IgD-negative memory B cell (primary cell): ENCODE results near the gene HOXC12. TPM values are rescaled to one million over a fixed set of nuclear protein-coding genes. Genes with fewer than 3 reads are reported as not detected.

ENCODE experiments used
- H3K27ac Mint-ChIP-seq, 3 donors: one replicate each; pipeline ENCODE4 v1.8.0; 2020 to 2022; ENCODE audit warnings: mild to moderate bottlenecking in 3 of 3, mixed read lengths in 3 of 3, moderate library complexity in 1 of 3
- H3K27me3 Mint-ChIP-seq: one replicate; pipeline ENCODE4 v1.8.0; 2021; ENCODE audit warnings: mixed read lengths
- H3K36me3 Mint-ChIP-seq: one replicate; pipeline ENCODE4 v1.8.0; 2020; ENCODE audit warnings: mild to moderate bottlenecking, mixed read lengths
- H3K4me1 Mint-ChIP-seq, 3 donors: one replicate each; pipeline ENCODE4 v1.8.0; 2020 to 2022; ENCODE audit warnings: mixed read lengths in 3 of 3, mild to moderate bottlenecking in 1 of 3
- H3K4me3 Mint-ChIP-seq, 4 donors: one replicate each; pipeline ENCODE4 v1.8.0; 2020 to 2022; ENCODE audit warnings: mild to moderate bottlenecking in 4 of 4, mixed read lengths in 4 of 4, moderate library complexity in 3 of 4
- H3K9me3 Mint-ChIP-seq, 3 donors: one replicate each; pipeline ENCODE4 v1.8.0; 2020 to 2021; ENCODE audit warnings: mixed read lengths in 3 of 3, mild to moderate bottlenecking in 1 of 3
- polyA plus RNA-seq: library from polyadenylated mRNA; unstranded; fragments of 300-500 nt; fragmentation: Illumina TruSeq; gene quantifications from one replicate; pipeline ENCODE4 v1.2.3, GENCODE V29; 2021

Gene HOXC12
- polyA plus RNA-seq, 1 donor from 2014 or later, result not detected

DNA sequence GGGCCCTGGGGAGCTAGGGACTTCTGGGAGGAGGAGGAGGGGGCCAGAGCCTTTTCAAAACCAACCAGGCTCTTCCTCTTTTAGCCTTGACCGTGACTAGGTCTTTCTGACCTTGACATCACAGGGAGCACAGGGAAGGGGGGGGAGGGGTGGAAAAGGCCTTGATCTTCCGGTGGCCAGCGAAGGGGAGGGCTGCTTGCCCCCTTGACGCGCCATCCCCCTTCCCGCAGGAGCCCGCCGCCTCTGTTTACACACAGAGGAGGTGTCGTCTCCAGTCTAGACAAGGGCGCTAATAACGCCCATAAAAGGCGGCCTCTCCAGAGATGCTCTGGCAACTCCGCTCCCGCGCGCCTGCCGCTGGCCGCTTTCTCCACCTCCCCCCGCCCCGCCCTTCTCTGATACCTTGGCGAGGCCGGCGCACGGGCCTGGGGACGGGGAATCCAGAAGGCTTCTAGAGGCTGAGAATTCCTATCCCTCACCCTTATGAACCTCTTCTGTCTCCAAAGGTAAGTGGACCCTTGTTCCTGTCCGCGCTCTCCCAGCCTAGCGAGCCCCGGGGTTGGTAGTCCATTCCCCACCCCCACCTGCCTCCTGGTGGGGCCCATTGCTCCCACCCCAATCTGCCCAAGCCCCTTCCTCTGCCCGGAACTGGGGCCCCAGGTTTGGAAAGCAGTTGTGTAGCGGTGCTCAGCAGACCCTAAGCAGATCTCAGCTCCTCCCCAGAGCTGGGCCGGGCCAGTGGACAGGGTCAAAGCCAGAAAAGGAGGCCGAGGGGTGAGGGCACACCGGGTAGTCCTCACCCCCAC is 4.9 kb upstream of the HOXC12 start:
- peaks cover 2% of the 10 kb centered on the region for H3K36me3 Mint-ChIP-seq
- H3K9me3 Mint-ChIP-seq, result no peaks in the 10 kb centered on the region
- H3K4me1 Mint-ChIP-seq, result peaks cover 0 to 12% (median 4%) of the 10 kb centered on the region in 3 donors
- H3K27ac Mint-ChIP-seq, result peak overlapping the region; percentile 47 to 95 (median 67)
- H3K4me3 Mint-ChIP-seq, result peak overlapping the region in 2 of 4 donors; percentile 47 to 75
- peaks cover 85% of the 10 kb centered on the region for H3K27me3 Mint-ChIP-seq

DNA sequence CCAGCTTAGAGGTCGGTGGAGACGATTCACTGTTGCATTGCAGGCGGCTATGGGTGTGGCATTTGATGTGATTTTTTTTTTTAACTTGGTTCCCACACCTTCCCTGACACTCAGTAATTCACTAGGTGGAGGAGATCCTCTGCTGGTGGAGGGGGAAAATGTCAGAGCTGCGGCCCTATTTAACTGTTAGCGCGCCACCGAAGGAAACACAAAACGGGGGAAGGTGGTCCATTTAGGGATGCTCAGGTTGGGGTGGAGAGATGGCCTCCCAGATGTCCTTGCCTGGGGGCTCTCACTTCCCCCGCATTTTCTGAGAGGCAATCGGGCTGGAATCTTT is 4.3 kb upstream of the HOXC12 start:
- Mint-ChIP-seq H3K27ac (peak overlapping the region; percentile 40 to 95 (median 67)), H3K36me3 (peaks cover 2% of the 10 kb centered on the region), H3K4me1 (peaks cover 0 to 12% (median 4%) of the 10 kb centered on the region in 3 donors), H3K27me3 (peaks cover 81% of the 10 kb centered on the region), H3K4me3 (peak overlapping the region in 1 of 4 donors; percentile 75), H3K9me3 (no peaks in the 10 kb centered on the region)

DNA sequence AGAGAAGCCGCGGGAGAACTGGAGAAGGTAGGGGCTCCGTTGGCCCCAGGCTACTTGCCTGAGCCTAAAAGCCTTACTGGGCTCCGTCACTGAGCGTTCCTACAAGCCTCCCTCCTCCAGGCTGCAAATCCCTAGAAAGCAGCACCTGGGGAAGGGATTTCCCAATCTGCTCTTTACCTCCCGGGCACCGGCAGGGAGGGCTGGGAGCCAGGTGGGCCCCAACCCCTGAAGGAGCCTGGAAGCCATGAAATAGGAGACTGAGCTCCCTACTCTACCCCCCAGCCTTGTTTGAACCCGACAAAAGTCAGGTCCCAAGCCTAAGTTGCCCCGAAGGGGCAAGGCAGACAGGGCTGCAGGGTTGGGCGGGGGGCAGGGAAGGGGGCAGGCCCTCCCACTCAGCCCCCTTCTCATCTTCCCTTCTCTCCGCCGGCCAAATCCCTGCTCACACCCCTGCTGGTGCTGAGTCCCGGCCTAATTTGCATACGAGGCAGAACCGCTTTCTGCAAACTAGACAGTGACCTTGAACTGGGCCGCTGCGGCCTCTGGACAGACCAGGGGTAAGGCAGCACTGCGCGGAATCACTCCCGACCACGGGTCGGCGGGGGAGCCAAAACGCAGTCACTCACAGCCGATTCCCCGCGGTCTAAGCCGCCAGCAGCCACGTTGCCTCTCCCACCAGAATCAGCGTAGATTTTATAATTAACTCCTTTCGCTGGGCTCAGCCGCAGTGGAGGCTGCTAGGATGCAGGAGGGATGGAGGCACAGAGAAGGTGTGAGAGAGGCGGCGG is 3.7 kb upstream of the HOXC12 start:
- Mint-ChIP-seq H3K27ac (peak overlapping the region; percentile 69 to 95 (median 87)), H3K9me3 (no peaks in the 10 kb centered on the region), H3K4me1 (peaks cover 3 to 12% (median 4%) of the 10 kb centered on the region in 3 donors), H3K4me3 (peak overlapping the region in 2 of 4 donors; percentile 58 to 75), H3K27me3 (peaks cover 78% of the 10 kb centered on the region), H3K36me3 (peaks cover 2% of the 10 kb centered on the region)

DNA sequence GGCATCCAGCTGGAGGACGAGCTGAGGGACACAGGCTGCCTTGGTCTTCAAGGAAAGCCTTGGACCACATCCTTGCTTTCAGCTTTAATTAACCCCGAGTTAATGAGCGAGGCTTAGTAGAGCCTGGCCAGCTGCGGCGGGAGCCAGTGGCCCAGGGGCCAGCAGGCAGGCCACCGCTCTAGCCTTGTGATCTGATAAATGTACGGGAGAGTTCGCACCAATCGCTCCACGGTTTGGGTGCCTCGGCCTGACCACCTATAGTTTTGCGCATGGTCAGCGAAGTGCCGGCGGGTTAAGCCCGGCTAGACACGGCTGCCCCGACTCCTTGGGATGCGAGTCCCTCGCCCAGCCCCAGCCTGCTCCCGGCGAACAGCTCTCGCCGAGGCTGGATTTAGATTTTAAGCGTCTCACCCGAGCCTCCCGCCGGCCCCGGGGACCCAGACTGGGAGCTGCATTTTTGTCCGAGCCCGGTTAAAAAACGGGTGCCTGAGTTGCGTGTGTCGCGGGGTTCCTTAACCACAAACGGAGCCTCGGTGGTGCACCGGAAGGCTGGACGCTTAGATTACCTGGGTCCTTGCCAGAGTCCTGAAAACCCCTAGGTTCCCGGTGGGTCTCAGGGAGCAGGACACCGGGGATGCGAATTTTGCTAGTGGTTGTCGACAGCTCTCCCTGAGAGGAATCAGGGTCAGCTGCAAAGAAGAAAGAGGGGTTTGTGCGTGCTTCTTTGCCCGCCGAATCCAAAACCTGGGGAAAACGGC is 2.9 kb upstream of the HOXC12 start:
- peaks cover 78% of the 10 kb centered on the region for H3K27me3 Mint-ChIP-seq
- H3K4me1 Mint-ChIP-seq, result peaks cover 7 to 12% (median 7%) of the 10 kb centered on the region in 3 donors
- H3K4me3 Mint-ChIP-seq, result peak overlapping the region in 3 of 4 donors; percentile 3 to 58 (median 35)
- peaks cover 2% of the 10 kb centered on the region for H3K36me3 Mint-ChIP-seq
- peaks cover 0 to 3% (median 0%) of the 10 kb centered on the region in 3 donors for H3K9me3 Mint-ChIP-seq
- peak overlapping the region; percentile 87 to 95 (median 92) for H3K27ac Mint-ChIP-seq

DNA sequence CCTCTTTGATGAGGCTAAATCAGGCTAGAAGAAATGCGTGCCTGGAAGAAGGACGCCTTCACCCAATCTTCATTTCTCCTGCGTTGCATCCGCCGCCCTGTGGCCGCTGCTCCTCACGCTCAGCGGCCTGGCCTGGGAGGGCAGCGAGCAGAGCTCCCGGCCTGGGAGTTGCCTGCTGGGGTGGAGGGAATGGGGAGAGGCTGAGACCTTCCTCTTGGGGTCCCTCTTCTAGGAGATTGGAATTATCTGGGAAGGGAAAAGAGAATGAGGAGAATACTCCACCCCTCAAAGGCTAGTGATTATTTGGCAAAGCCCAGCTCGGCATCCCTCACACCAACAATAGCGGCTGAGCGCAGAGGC is 2.4 kb upstream of the HOXC12 start:
- peaks cover 83% of the 10 kb centered on the region for H3K27me3 Mint-ChIP-seq
- H3K9me3 Mint-ChIP-seq, result peaks cover 0 to 7% (median 0%) of the 10 kb centered on the region in 3 donors
- H3K27ac Mint-ChIP-seq, result peak overlapping the region; percentile 87 to 95 (median 92)
- H3K36me3 Mint-ChIP-seq, result peaks cover 2% of the 10 kb centered on the region
- peaks cover 12% of the 10 kb centered on the region in 3 donors for H3K4me1 Mint-ChIP-seq
- peak overlapping the region in 2 of 4 donors; percentile 3 to 35 for H3K4me3 Mint-ChIP-seq

DNA sequence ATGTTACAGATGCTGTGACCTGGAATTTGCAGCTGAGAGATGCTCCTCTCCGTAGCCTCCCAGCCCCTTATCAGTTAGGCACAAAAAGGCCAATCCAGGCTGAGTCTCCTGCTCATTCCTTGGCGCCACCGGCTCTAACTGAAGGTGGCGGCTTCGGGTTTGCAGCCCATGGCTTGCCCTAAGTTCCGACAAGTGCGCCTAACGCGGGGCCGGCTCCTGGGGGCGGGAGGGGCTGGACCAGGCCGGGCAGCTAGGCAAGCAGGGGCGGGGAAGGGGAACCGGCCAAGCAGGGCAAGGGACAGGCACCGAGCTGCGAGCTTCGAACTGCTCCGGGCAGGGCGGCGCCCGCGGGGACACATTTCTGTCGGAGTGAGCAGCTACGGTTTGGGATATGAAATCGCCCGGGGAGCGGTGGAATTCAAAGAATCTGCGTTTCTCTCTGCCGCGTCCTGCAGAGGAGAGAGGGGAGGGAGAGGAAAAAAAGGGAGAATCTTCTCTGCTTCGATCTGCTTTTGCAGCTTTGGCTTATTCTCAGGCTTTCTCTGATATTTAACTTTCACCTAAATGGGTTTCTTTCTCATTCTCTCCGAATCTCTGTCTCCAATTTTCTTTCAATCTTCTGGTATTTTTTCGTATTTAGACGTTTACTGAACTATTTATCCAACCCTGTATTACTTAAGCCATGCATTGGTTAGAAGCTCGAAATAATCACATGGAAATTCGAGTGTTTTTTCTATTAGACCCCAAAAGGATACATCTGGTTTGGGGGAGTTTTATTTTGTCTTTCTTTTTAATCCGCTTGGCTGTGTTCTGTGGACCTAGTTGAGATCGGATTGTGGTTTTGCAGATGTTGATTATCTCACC is 1.6 kb upstream of the HOXC12 start:
- Mint-ChIP-seq H3K27me3 (peaks cover 83% of the 10 kb centered on the region), H3K36me3 (peaks cover 2% of the 10 kb centered on the region), H3K27ac (peak overlapping the region; percentile 86 to 95 (median 92)), H3K9me3 (peaks cover 0 to 7% (median 0%) of the 10 kb centered on the region in 3 donors), H3K4me3 (peak overlapping the region in 2 of 4 donors; percentile 48 to 92), H3K4me1 (peaks cover 12% of the 10 kb centered on the region in 3 donors)

DNA sequence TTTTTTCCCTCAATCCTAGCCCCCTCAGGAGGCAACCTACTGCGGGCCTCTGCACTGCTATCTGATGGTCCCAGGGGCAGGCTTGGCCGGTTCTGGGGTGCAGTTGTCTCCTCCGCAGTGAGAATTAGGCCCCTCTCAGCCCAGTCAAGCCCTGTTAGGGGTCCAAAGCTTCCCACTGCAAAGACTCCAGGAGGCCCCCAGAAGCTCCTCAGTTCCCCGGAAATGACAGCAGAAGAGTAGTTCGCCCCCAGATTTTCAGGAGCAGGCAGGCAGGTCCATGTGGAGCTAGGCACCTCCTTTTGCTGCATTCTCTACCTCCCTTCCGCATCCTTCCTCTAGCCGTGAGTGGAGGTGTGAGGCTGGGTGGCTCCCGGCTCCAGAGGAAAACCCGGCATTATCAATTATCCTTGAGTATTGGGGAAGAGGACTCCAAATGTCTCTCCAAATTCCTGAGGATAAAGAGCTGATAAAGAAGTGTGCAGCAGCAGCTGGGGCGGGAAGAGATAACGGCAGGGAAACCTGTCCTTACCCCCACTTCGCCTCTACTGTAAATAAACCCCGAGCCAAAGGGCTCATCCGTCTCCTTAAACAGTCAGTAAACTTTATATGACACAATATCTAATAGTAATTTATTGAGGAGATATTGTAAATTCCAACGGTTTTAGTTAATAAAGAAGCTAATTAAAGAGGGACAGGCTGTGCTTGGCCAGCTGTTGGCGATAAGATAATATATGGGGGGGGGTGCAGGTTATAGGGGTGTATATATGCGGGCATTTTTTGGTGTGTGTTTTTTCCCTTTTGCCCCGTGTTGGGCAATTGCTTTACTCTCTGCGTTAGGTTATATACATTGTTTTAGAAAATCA is 641 bp upstream of the HOXC12 start:
- Mint-ChIP-seq H3K4me1 (peaks cover 6 to 12% (median 12%) of the 10 kb centered on the region in 3 donors), H3K27me3 (peaks cover 82% of the 10 kb centered on the region), H3K4me3 (peak overlapping the region; percentile 25 to 92 (median 69)), H3K36me3 (peaks cover 2% of the 10 kb centered on the region), H3K27ac (peak overlapping the region; percentile 86 to 95 (median 92)), H3K9me3 (peaks cover 0 to 7% (median 0%) of the 10 kb centered on the region in 3 donors)

DNA sequence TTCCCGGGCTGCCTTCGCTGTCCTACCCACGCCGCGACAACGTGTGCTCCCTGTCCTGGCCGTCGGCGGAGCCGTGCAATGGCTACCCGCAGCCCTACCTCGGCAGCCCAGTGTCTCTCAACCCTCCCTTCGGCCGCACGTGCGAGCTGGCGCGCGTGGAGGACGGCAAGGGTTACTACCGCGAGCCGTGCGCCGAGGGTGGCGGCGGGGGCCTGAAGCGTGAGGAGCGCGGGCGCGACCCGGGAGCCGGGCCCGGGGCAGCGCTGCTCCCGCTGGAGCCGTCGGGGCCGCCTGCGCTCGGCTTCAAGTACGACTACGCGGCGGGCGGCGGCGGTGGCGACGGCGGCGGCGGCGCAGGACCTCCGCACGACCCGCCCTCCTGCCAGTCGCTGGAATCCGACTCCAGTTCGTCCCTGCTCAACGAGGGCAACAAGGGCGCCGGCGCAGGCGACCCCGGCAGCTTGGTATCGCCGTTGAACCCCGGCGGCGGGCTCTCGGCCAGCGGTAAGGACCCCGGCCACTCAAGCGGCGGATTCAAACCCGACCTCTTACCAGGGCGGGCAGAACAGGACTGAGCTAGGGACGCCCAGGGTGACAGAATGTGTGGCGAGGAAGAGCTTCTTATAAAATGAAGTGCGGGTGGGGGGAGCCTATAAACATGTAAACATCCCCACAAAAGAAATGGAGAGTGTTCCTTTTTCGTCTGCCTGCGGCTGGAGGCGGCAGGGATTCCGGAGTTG is 503 bp downstream of the HOXC12 start:
- peaks cover 0 to 8% (median 0%) of the 10 kb centered on the region in 3 donors for H3K9me3 Mint-ChIP-seq
- H3K4me3 Mint-ChIP-seq, result peak overlapping the region in 2 of 4 donors; percentile 32 to 92

DNA sequence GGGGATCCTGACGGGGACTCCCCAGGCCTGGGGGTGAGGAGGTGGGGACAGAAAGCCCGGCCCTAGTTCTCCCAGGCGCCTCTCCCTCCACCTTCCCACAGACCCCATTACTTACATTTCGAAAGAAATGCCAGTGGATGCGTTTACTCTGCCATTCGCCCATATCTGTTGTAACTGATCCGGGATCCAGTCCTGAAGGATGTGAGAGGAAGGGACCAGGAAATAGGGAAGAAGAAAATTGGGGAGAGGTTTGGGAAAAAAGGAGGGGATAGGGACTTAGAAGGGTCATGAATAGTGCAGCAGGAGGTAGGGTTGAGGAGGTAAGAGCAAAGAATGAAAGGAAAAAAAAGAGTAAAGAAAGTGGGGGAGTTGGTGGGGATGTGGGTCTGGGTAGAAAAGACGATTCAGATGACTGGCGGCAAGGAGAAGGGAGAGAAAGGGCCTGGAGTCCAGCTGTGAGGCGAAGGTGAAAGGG is 1.1 kb downstream of the HOXC12 start:
- H3K36me3 Mint-ChIP-seq, result peaks cover 2% of the 10 kb centered on the region
- peak overlapping the region; percentile 17 to 79 (median 28) for H3K4me3 Mint-ChIP-seq
- peaks cover 0 to 15% (median 14%) of the 10 kb centered on the region in 3 donors for H3K4me1 Mint-ChIP-seq
- H3K9me3 Mint-ChIP-seq, result peaks cover 0 to 8% (median 0%) of the 10 kb centered on the region in 3 donors
- H3K27me3 Mint-ChIP-seq, result peaks cover 84% of the 10 kb centered on the region
- peak overlapping the region; percentile 51 to 87 (median 86) for H3K27ac Mint-ChIP-seq

More for the DNA sequence above, 503 bp downstream of the HOXC12 start:
- Mint-ChIP-seq H3K36me3 (peaks cover 2% of the 10 kb centered on the region), H3K27me3 (peaks cover 83% of the 10 kb centered on the region), H3K27ac (peak overlapping the region; percentile 51 to 87 (median 86)), H3K4me1 (peaks cover 4 to 12% (median 12%) of the 10 kb centered on the region in 3 donors)

DNA sequence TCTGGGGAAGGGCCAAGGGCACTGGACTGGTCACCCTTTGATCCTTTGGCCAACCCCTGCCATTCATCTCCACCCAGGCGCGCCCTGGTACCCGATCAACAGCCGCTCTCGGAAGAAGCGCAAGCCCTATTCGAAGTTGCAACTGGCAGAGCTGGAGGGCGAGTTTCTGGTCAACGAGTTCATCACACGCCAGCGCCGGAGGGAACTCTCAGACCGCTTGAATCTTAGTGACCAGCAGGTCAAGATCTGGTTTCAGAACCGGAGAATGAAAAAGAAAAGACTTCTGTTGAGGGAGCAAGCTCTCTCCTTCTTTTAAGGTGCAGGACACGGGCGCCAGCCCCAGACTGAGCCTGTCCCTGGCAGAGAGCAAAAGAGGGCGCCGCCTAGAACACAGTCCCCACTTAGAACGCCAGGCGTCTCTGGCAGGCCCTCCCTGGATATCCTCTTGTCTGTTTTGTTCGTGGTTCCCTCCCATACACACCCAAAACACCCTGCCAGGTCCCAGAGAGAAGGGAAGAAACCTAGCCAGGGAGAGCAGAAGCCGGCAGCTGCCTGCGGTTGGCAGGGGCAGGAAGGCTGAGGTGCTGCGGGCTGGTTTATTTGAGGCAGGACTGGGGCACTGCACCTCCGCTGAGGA is 1.7 kb downstream of the HOXC12 start:
- Mint-ChIP-seq H3K4me3 (peak overlapping the region in 3 of 4 donors; percentile 37 to 83 (median 79)), H3K27me3 (peaks cover 83% of the 10 kb centered on the region), H3K9me3 (peaks cover 0 to 8% (median 0%) of the 10 kb centered on the region in 3 donors), H3K27ac (peak overlapping the region; percentile 86 to 87 (median 86)), H3K4me1 (peaks cover 0 to 14% (median 12%) of the 10 kb centered on the region in 3 donors), H3K36me3 (peaks cover 2% of the 10 kb centered on the region)

DNA sequence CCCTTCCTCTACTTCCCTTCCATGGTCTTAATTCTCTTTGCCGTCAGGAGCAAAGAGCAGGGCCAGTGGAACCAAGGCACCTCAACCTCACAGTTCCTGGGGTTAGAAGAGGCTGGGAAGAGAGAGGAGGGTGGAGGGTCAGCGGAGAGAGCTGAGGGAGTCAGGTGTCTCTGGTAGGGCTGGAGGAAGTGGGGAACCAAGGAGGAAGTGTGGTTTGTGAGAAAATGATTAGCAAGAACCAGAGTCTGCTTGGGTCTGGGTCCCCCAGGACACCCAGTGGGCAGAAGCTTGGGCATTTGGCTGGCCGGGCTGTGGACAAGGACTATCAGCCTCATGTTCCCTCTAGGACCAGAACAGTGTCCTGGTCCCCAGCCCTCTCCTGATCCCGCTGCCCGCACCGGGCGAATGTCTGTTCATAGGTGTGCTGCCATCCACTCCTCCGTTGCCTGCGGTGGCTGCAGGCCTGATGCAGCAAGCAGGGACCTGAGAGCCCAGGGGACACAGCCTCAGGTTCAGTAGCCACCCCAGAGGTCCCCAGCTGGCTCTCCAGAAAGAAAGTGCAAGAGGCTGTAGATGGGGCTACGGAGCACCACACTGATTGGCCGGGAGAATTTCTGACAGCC is 2.3 kb downstream of the HOXC12 start:
- peak overlapping the region in 3 of 4 donors; percentile 55 to 83 (median 79) for H3K4me3 Mint-ChIP-seq
- peaks cover 0 to 14% (median 12%) of the 10 kb centered on the region in 3 donors for H3K4me1 Mint-ChIP-seq
- peaks cover 0 to 8% (median 0%) of the 10 kb centered on the region in 3 donors for H3K9me3 Mint-ChIP-seq
- peaks cover 84% of the 10 kb centered on the region for H3K27me3 Mint-ChIP-seq
- H3K36me3 Mint-ChIP-seq, result peaks cover 2% of the 10 kb centered on the region
- peak overlapping the region; percentile 59 to 87 (median 86) for H3K27ac Mint-ChIP-seq
